ENCODE measurements around the gene ZNF684.
A peak's percentile ranks its signal among the peaks of the same experiment; 100 is the strongest.
"Not testable (repeated sequence)": the region's sequence is repeated elsewhere in the genome, so short reads cannot be mapped to it uniquely, and the experiment has no call there.

Gene ZNF684

GRCh38 chr1:40531381-40532061 is at the start of gene ZNF684:
TSS of gene ZNF684 (plus strand) at chr1:40531637. CDS start at chr1:40533167, 1,530 bp downstream.
- Histone ChIP-seq H3K27ac (peak within 1 kb of the TSS; percentile 77), H4K20me1 (no peaks in the 10 kb centered on the region), H3K36me3 (peaks cover 22% of the 10 kb centered on the region; the same call in 1 of the 2 replicates), H3K4me3 (peak within 1 kb of the TSS; percentile 76), H3K9ac (peak within 1 kb of the TSS; percentile 87), H3K9me3 (peaks cover 9% of the 10 kb centered on the region), H3K4me2 (peak within 1 kb of the TSS; percentile 95), H3K27me3 (no peaks in the 10 kb centered on the region), H3K4me1 (peaks cover 24% of the 10 kb centered on the region)
- TF ChIP-seq Cebpa-rat (IDR thresholded peaks at IDR 0.05), result no peak

GRCh38 chr1:40495315-40495903 is 36.0 kb upstream of the ZNF684 start:
- Histone ChIP-seq H3K4me2 (no peak overlapping the region), H3K36me3 (peaks cover 90% of the 10 kb centered on the region), H3K9me3 (peaks cover 96% of the 10 kb centered on the region), H4K20me1 (no peaks in the 10 kb centered on the region), H3K27ac (no peak overlapping the region), H3K9ac (no peak overlapping the region), H3K4me3 (peak overlapping the region; percentile 1; the same call in 1 of the 2 replicates), H3K4me1 (no peaks in the 10 kb centered on the region), H3K27me3 (no peaks in the 10 kb centered on the region)
- no peak for TF ChIP-seq Cebpa-rat (IDR thresholded peaks at IDR 0.05)

GRCh38 chr1:40502651-40503050 is 28.8 kb upstream of the ZNF684 start:
- not testable (repeated sequence) for H3K27me3 ChIP-seq, H3K4me3 ChIP-seq, H3K4me1 ChIP-seq, H3K4me2 ChIP-seq, H4K20me1 ChIP-seq, H3K9ac ChIP-seq, H3K27ac ChIP-seq
- H3K36me3 ChIP-seq, result peaks cover 91% of the 10 kb centered on the region
- peaks cover 94% of the 10 kb centered on the region for H3K9me3 ChIP-seq

- H3K9me3 ChIP-seq, result peaks cover 70% of the 10 kb centered on the region
- peak overlapping the region; percentile 87 for H3K4me3 ChIP-seq
- peaks cover 18% of the 10 kb centered on the region for H3K4me1 ChIP-seq
- H3K4me2 ChIP-seq, result peak overlapping the region; percentile 88
- H3K9ac ChIP-seq, result peak overlapping the region; percentile 90
- peaks cover 67% of the 10 kb centered on the region for H3K36me3 ChIP-seq
- H3K27ac ChIP-seq, result peak overlapping the region; percentile 86
- no peaks in the 10 kb centered on the region for H4K20me1 ChIP-seq
- no peaks in the 10 kb centered on the region for H3K27me3 ChIP-seq
- TF ChIP-seq Cebpa-rat (IDR thresholded peaks at IDR 0.05), result no peak
These were observed 23.5 kb upstream of the ZNF684 start for GRCh38 chr1:40507973-40508372.

- peaks cover 67% of the 10 kb centered on the region for H3K36me3 ChIP-seq
- peaks cover 70% of the 10 kb centered on the region for H3K9me3 ChIP-seq
- peaks cover 18% of the 10 kb centered on the region for H3K4me1 ChIP-seq
- H4K20me1 ChIP-seq, result no peaks in the 10 kb centered on the region
- TF ChIP-seq Cebpa-rat (IDR thresholded peaks at IDR 0.05), result no peak
- H3K4me2 ChIP-seq, result peak within 1 kb of the TSS; percentile 88
- peak within 1 kb of the TSS; percentile 87 for H3K4me3 ChIP-seq
- no peaks in the 10 kb centered on the region for H3K27me3 ChIP-seq
- peak within 1 kb of the TSS; percentile 86 for H3K27ac ChIP-seq
- H3K9ac ChIP-seq, result peak within 1 kb of the TSS; percentile 90
These were observed 22.8 kb upstream of the ZNF684 start, which contains the start of gene EXO5 for GRCh38 chr1:40508375-40509341. TSS of gene EXO5 (plus strand) at chr1:40508767. CDS start at chr1:40514545, 5,778 bp downstream.

- H3K36me3 ChIP-seq, result peaks cover 47% of the 10 kb centered on the region
- TF ChIP-seq Cebpa-rat (IDR thresholded peaks at IDR 0.05), result no peak
- H3K27ac ChIP-seq, result no peak overlapping the region
- no peak overlapping the region; the same call in 1 of the 2 replicates for H3K4me3 ChIP-seq
- no peaks in the 10 kb centered on the region for H3K27me3 ChIP-seq
- H3K9ac ChIP-seq, result no peak overlapping the region
- no peaks in the 10 kb centered on the region for H4K20me1 ChIP-seq
- no peaks in the 10 kb centered on the region for H3K4me1 ChIP-seq
- no peak overlapping the region for H3K4me2 ChIP-seq
- H3K9me3 ChIP-seq, result peaks cover 99% of the 10 kb centered on the region
These were observed 11.9 kb upstream of the ZNF684 start for GRCh38 chr1:40519517-40519916.

GRCh38 chr1:40530735-40531380 is 579 bp upstream of the ZNF684 start:
- H3K27ac ChIP-seq, result peak overlapping the region; percentile 77

GRCh38 chr1:40532062-40532389 is 589 bp downstream of the ZNF684 start:
- H3K4me1 ChIP-seq, result peaks cover 24% of the 10 kb centered on the region
- no peaks in the 10 kb centered on the region for H3K27me3 ChIP-seq
- peak overlapping the region; percentile 77 for H3K27ac ChIP-seq
- TF ChIP-seq Cebpa-rat (IDR thresholded peaks at IDR 0.05), result no peak
- peak overlapping the region; percentile 95 for H3K4me2 ChIP-seq
- H3K9me3 ChIP-seq, result peaks cover 8% of the 10 kb centered on the region; the same call in 1 of the 2 replicates
- H3K4me3 ChIP-seq, result peak overlapping the region; percentile 76
- H3K9ac ChIP-seq, result peak overlapping the region; percentile 87
- peaks cover 22% of the 10 kb centered on the region; the same call in 1 of the 2 replicates for H3K36me3 ChIP-seq
- no peaks in the 10 kb centered on the region for H4K20me1 ChIP-seq

More at GRCh38 chr1:40530735-40531380, 579 bp upstream of the ZNF684 start:
- peak overlapping the region; percentile 87 for H3K9ac ChIP-seq
- H3K4me2 ChIP-seq, result peak overlapping the region; percentile 95
- TF ChIP-seq Cebpa-rat (IDR thresholded peaks at IDR 0.05), result no peak
- H3K4me1 ChIP-seq, result peaks cover 24% of the 10 kb centered on the region
- H3K4me3 ChIP-seq, result peak overlapping the region; percentile 76
- H3K36me3 ChIP-seq, result peaks cover 20% of the 10 kb centered on the region; the same call in 1 of the 2 replicates
- H3K27me3 ChIP-seq, result no peaks in the 10 kb centered on the region
- peaks cover 15% of the 10 kb centered on the region for H3K9me3 ChIP-seq
- H4K20me1 ChIP-seq, result no peaks in the 10 kb centered on the region

- H3K4me1 ChIP-seq, result peaks cover 24% of the 10 kb centered on the region
- TF ChIP-seq Cebpa-rat (IDR thresholded peaks at IDR 0.05), result no peak
- peak overlapping the region; percentile 76 for H3K4me3 ChIP-seq
- peak overlapping the region; percentile 87; the same call in 1 of the 2 replicates for H3K9ac ChIP-seq
- no peaks in the 10 kb centered on the region for H3K27me3 ChIP-seq
- H4K20me1 ChIP-seq, result no peaks in the 10 kb centered on the region
- peaks cover 29% of the 10 kb centered on the region; the same call in 1 of the 2 replicates for H3K36me3 ChIP-seq
- H3K27ac ChIP-seq, result no peak overlapping the region
- H3K9me3 ChIP-seq, result peaks cover 16% of the 10 kb centered on the region
- H3K4me2 ChIP-seq, result peak overlapping the region; percentile 95
These were observed 1.5 kb downstream of the ZNF684 start for GRCh38 chr1:40532844-40533424.
